GM11168 (cell line): Measurements from ENCODE around the gene MAL.

ENCODE experiments used
- in situ Hi-C: fragments of 300-500 bp; cut with MboI; formaldehyde crosslinking; loops from one replicate; pipeline ENCODE4 v1.12.0; 2022; ENCODE audit warnings: low sequenced_read_pairs; ENCODE audit not compliant: unreplicated experiment

MAL gene

DNA sequence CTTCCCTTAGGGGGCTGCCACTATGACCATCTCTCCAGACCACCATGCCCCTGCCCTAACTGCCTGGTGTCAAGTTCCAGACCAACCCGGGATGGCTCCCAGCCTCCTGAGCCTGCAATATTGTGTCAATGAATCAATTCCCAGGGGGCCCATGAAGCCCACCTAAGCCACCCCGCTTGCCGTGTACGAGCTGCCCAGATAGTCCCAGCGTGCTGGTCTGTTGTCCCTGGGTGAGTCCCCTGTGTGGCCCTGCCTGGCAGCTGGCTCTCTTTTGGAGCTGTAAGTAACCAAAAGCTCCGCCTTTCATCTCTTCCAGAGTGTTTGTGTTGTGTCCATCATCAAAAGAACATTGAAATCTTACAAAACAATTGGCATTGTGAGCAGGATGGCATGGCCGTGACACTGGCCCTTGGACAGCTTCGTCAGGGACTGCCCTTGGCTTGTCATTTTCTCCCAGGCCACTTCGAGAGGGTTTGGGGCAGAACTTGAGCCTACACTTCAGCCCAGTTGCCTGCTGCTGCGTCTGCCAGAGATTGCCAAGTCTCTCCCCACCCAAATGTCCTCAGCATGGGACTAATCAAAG is 11.3 kb upstream of the MAL start:
- in situ Hi-C loops = no loop called here

DNA sequence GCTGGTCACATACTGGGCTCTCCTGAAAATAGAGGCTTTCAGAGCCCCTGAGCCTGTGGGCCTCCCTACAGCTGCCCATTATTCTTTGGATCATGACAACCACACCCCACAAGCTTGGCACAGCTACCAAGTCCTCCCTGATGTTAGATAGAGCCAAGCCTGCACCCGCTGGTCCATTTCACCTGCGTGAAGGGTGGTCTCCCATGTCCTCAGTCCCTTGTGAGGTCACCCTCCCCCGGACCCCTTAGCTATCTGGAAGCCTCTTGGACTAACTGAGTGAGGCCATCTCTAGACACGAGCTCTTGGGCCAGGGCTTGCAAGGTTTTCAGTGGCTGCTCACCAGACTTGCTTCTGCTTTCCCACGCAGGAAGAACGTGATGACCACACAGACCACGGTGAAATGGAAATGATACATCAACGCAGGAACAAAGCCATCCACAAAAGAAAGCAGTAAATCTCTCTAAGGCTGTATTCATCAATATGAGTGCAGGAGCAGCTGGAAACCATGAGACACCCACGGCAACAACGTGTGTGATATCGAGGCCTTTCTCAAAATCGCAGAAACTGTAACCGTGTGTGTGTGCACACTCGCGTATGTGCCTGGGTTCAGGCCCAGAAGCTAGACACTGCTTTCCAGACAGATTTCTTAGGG is 10.1 kb upstream of the MAL start:
- in situ Hi-C loops = no loop called here

GRCh38 chr2:95016616-95017015 is 8.9 kb upstream of the MAL start:
- in situ Hi-C loops = no loop called here

GRCh38 chr2:95017071-95017501 is 8.4 kb upstream of the MAL start:
- in situ Hi-C loops = no loop called here

DNA sequence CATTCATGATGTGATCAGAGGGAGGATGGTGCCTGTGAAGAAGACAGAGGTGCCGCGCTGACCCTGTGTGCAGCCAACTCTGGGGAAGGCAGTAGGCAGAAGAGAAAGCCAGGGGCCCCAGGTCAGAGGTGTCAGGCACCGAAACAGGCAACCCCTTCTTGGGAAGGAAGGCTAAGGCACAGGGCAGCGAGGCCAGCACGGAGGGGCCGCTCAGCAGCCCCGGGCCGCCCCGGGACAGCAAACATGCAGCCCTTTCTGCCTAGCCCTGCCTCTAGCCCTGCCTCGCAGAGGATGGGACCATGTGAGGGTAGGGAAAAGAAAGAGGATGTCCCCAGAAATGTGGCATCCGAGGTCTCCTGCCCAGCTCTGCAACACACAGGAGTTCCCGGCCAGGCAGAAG is 7.7 kb upstream of the MAL start:
- in situ Hi-C loops = no loop called here

DNA sequence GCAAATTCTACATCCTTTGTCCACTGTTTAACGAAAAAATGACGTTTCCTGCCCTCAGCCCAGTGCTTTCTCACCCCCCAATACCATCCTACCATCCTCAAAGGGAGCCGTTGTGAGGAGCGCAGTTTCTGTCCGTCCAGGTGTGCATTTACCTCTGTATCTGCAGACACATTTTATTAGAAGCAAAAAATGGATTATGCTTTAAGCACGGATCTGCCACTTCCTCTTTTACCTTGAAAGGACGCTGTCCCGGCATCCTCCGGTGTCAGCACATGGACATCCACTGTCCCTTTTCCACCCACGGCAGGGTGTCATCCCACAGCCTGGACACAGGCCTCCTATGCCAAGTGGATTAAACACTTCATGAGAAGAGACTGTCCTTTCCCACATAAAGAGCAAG is 7.2 kb upstream of the MAL start:
- in situ Hi-C loops = no loop called here

DNA sequence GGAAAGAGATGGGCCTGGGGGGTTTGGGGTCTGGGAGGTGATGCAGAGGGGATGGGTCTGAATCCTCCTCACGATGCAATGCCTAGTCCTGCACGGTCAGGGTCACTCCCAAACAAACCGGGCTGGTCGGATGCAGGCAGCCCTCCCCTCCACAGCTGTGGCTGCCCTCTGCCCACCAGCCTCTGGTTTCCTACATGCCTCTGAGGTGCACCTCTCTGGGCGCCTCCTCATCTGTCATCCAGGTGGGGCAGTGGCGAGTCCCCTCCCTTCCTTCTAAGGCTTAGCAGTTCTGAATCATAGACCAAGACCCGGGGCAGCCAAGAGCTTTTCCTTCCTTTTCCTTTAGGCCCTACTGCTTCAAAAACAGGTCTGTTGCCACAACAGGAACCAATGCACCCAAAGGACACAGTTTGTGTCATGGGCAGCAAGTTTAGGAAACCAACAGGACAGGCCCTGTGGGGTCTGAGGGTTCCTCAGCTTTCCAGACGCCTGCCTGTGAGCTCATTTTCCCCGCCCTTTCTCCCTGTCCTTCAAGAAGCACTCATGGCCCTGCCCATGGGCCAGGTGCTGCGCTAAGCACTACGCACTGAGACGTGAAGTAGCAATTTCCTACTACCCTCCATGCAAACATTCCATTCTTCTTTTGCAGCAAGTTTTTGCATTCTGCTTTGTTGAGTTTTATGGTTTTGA is 6.5 kb upstream of the MAL start:
- in situ Hi-C loops = no loop called here

GRCh38 chr2:95019572-95019971 is 5.9 kb upstream of the MAL start:
- in situ Hi-C loops = no loop called here

- in situ Hi-C loops = no loop called here
Measured at GRCh38 chr2:95020275-95021022, 5.1 kb upstream of the MAL start.

GRCh38 chr2:95021023-95021416 is 4.5 kb upstream of the MAL start:
- in situ Hi-C loops = no loop called here

GRCh38 chr2:95021847-95022246 is 3.7 kb upstream of the MAL start:
- in situ Hi-C loops = no loop called here

DNA sequence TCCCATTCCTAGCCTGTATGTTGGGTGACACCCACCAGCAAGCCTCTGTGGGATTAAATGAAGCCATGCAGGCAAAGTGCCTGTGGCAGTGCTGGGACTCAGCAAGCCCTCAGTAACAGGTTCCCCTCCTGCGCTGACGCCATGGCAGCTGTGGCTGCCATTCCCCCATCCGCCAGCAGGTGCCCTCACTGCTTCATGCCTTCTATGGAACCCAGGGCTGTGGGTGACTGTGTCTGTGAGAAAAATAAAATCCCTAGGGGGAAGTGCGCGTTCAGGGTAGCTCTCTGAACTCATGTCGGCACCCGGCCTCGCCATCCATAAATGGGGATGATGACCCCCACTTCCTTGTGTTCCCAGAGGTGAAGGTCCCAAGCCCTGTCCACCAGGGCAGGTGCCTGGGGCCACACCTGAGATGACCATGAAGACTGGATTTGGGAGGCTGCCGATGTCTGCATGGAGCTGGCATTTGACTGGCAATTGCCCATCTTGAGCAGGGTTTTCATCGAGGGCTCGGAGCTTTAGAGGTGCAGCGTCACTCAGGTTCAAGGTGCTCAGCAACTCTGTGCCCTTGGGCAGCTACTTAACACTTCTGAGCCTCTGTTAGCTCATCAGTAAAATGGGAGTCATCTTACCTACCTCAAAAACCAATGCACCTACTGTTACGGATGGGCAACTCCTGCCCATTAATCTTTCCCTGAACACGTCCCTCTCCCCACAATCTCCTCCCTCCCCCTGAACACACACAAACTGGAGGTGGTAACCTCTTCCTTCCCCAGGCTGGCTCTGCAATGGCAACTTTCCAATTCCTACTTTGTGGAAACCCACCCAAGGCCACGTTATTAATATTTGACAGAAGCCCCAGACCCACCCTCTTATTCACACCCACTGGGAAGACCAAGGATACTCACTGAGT is 2.9 kb upstream of the MAL start:
- in situ Hi-C loops = no loop called here

- in situ Hi-C loops = no loop called here
Measured at GRCh38 chr2:95023222-95023597, 2.3 kb upstream of the MAL start.

GRCh38 chr2:95024371-95024770 is 1.1 kb upstream of the MAL start:
- in situ Hi-C loops = no loop called here

- in situ Hi-C loops = no loop called here
Measured at GRCh38 chr2:95024960-95025405, 525 bp upstream of the MAL start.

- in situ Hi-C loops = no loop called here
Measured at GRCh38 chr2:95026471-95027368, 1.2 kb downstream of the MAL start.

- in situ Hi-C loops = no loop called here
Measured at GRCh38 chr2:95027369-95027720, 1.8 kb downstream of the MAL start.

- in situ Hi-C loops = no loop called here
Measured at GRCh38 chr2:95029898-95030341, 4.4 kb downstream of the MAL start.

DNA sequence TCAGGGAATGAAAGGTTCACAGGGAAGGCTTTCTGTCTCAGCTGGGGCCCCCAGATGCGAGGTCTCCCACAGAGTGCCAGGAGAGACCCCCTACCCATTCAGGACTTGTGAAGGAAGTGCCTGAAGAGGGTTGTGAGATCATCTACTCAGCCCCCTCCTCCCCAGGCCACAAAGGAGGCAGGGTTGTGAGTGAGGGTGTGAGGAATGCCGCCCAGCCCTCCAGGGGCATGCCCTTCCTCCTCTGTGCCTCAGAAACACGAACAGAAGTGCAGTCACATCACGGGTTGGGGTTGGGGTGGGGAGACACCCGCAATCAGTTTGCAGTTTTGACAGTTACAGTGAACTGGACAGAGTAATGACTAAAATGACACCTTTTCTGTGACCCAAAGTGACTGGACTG is 5.0 kb downstream of the MAL start:
- in situ Hi-C loops = no loop called here
